HL-60 (cell line): Measurements from ENCODE around the gene CLSTN2.

Experiments
- POLR2AphosphoS5 ChIP-seq: IDR thresholded peaks from 2 replicates; pipeline ENCODE4 v1.6.1; 2012; ENCODE audit warnings: low read depth
- TF ChIP-seq, protein P1 (sequence below): IDR thresholded peaks from one replicate; pipeline ENCODE4 v1.5.1; 2011; ENCODE audit warnings: low read length, control low read depth, inconsistent platforms; ENCODE audit not compliant: insufficient read depth
- TF ChIP-seq, protein P2 (sequence below): IDR thresholded peaks from 2 replicates; pipeline ENCODE4 v1.6.1; 2012; ENCODE audit warnings: low read depth; ENCODE audit not compliant: insufficient replicate concordance

DNA sequence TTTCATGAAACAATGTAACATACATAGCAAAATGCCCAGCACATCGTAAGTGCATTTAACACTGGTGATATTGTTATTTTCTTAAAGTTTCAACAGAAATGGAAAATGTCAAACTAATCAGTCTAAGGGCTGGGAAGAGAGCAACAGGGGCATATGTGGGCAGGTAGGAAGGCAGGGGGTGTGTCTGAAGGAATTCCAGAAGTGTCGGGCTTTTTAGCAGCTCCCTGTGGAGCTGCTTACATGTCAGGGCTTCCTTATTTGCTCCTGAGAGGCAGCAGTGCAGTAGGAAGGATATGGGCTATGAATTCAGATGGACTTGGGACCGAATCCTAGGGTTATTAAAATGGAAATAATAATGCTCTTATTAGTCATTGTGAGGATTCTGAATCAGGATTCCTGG is 311.6 kb downstream of the CLSTN2 start:
- TF ChIP-seq, protein P1, sequence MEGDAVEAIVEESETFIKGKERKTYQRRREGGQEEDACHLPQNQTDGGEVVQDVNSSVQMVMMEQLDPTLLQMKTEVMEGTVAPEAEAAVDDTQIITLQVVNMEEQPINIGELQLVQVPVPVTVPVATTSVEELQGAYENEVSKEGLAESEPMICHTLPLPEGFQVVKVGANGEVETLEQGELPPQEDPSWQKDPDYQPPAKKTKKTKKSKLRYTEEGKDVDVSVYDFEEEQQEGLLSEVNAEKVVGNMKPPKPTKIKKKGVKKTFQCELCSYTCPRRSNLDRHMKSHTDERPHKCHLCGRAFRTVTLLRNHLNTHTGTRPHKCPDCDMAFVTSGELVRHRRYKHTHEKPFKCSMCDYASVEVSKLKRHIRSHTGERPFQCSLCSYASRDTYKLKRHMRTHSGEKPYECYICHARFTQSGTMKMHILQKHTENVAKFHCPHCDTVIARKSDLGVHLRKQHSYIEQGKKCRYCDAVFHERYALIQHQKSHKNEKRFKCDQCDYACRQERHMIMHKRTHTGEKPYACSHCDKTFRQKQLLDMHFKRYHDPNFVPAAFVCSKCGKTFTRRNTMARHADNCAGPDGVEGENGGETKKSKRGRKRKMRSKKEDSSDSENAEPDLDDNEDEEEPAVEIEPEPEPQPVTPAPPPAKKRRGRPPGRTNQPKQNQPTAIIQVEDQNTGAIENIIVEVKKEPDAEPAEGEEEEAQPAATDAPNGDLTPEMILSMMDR = no peak
- no peak for TF ChIP-seq POLR2AphosphoS5
- TF ChIP-seq, protein P2, sequence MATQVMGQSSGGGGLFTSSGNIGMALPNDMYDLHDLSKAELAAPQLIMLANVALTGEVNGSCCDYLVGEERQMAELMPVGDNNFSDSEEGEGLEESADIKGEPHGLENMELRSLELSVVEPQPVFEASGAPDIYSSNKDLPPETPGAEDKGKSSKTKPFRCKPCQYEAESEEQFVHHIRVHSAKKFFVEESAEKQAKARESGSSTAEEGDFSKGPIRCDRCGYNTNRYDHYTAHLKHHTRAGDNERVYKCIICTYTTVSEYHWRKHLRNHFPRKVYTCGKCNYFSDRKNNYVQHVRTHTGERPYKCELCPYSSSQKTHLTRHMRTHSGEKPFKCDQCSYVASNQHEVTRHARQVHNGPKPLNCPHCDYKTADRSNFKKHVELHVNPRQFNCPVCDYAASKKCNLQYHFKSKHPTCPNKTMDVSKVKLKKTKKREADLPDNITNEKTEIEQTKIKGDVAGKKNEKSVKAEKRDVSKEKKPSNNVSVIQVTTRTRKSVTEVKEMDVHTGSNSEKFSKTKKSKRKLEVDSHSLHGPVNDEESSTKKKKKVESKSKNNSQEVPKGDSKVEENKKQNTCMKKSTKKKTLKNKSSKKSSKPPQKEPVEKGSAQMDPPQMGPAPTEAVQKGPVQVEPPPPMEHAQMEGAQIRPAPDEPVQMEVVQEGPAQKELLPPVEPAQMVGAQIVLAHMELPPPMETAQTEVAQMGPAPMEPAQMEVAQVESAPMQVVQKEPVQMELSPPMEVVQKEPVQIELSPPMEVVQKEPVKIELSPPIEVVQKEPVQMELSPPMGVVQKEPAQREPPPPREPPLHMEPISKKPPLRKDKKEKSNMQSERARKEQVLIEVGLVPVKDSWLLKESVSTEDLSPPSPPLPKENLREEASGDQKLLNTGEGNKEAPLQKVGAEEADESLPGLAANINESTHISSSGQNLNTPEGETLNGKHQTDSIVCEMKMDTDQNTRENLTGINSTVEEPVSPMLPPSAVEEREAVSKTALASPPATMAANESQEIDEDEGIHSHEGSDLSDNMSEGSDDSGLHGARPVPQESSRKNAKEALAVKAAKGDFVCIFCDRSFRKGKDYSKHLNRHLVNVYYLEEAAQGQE = no peak
